IPS-18c (cell line): ENCODE measurements around the gene CD58.

ENCODE experiments used
- H3K4me3 ChIP-seq: 2 replicates; pipeline ENCODE4 v1.7.0; 2013; ENCODE audit warnings: low read depth, mild to moderate bottlenecking, low read length, moderate library complexity; ENCODE audit not compliant: insufficient read depth
- H3K9me3 ChIP-seq: one replicate; pipeline ENCODE4 v1.6.1; 2013; ENCODE audit warnings: mild to moderate bottlenecking, low read length, moderate library complexity; ENCODE audit not compliant: control insufficient read depth, insufficient read depth

CD58 gene

DNA sequence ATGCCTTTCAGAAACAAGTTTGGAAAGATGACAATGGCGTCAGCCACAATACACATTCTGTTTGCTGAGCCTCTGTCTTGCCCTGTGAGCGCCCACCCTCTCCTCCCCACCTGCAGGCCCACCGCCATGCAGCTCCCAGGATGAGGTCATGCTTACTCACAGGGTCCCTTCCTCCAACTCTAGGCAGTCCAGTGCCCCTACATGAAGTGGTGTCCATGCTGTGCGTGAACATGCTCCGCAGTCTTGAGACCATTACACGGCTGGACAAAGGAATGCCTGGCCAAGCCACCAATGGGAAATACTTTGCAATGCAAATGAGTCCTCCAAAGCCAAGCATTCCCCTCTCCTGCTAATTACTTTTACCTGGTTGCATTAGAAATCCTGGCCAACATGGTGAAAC lies 92.2 kb downstream of the CD58 start:
- H3K9me3 ChIP-seq: no peaks in the 10 kb centered on the region

GRCh38 chr1:116477429-116477828 lies 93.4 kb downstream of the CD58 start:
- H3K4me3 ChIP-seq: no peak overlapping the region
- no peaks in the 10 kb centered on the region for H3K9me3 ChIP-seq

More for the DNA sequence above, 92.2 kb downstream of the CD58 start:
- H3K4me3 ChIP-seq: no peak overlapping the region

- Histone ChIP-seq H3K4me3 (no peak overlapping the region), H3K9me3 (no peaks in the 10 kb centered on the region)
Measured at GRCh38 chr1:116476321-116476720, 94.5 kb downstream of the CD58 start.

- Histone ChIP-seq H3K9me3 (no peaks in the 10 kb centered on the region), H3K4me3 (no peak overlapping the region)
Measured at GRCh38 chr1:116475850-116476218, 95.0 kb downstream of the CD58 start.

GRCh38 chr1:116474921-116475849 lies 95.6 kb downstream of the CD58 start:
- no peaks in the 10 kb centered on the region for H3K9me3 ChIP-seq
- no peak overlapping the region for H3K4me3 ChIP-seq

DNA sequence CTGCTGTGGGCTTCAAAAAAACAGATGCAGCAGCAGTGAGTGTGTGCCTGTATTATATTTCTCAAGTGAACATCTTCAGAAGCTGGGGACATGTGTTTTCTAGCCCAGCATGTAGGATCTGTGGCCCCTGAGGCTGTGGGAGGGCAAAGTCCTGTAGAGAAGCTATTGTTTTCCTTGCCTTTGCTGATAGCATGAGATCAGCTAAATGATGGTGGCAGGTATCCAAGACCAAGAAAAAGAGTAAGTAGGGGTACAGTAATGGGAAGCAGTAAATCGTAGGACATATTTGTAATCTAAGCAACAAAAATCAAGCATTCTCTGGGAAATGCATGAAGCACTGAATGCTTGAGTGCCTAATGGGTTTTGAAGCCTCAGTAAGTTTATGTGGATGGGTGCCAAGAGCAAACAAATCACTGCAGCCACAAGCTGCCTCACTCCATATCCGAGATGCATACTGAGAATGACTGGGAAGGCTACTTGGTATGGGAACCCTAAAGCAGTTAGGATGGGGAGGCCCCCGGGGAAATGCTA lies 98.3 kb downstream of the CD58 start:
- Histone ChIP-seq H3K9me3 (no peaks in the 10 kb centered on the region), H3K4me3 (no peak overlapping the region)

GRCh38 chr1:116471241-116471640 lies 99.6 kb downstream of the CD58 start:
- Histone ChIP-seq H3K9me3 (no peaks in the 10 kb centered on the region), H3K4me3 (no peak overlapping the region)

- no peaks in the 10 kb centered on the region for H3K9me3 ChIP-seq
Measured at GRCh38 chr1:116470671-116471070, 100.2 kb downstream of the CD58 start.

DNA sequence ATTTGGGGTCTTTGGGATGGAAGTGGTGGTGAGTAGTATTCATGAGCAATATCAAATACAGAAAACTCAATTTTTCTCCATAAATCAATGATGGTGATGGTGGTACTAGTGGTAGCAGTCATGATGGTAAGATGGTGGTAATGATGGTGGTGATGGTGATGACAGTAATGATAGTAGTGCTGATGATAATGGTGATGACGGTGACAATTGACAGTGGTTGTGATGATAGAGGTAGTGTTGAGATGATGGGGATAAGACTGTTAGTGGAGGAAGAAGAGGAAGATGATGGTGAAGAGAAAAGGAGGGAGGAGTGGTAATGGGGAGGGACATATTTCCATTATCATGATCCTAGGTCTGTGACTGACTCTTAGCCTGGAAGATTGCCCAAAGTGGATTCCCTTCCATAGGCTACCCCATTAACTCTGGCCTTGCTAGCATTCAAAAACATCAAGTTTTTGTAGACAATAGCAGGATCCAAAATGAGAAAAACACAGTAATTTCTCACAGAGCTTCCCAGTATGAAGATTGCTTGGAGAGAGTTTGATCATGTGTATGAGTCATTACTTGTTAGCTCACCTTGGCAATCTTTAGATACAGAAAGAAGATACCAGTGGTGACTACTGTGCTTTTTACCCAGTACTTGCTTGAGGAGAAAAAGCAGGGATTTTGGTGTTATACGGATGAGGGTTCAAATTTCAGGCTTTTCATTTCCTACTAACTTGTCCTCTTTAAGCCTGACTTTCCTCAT lies 103.8 kb downstream of the CD58 start:
- H3K4me3 ChIP-seq: no peak overlapping the region

More at GRCh38 chr1:116470671-116471070, 100.2 kb downstream of the CD58 start:
- H3K4me3 ChIP-seq: no peak overlapping the region

DNA sequence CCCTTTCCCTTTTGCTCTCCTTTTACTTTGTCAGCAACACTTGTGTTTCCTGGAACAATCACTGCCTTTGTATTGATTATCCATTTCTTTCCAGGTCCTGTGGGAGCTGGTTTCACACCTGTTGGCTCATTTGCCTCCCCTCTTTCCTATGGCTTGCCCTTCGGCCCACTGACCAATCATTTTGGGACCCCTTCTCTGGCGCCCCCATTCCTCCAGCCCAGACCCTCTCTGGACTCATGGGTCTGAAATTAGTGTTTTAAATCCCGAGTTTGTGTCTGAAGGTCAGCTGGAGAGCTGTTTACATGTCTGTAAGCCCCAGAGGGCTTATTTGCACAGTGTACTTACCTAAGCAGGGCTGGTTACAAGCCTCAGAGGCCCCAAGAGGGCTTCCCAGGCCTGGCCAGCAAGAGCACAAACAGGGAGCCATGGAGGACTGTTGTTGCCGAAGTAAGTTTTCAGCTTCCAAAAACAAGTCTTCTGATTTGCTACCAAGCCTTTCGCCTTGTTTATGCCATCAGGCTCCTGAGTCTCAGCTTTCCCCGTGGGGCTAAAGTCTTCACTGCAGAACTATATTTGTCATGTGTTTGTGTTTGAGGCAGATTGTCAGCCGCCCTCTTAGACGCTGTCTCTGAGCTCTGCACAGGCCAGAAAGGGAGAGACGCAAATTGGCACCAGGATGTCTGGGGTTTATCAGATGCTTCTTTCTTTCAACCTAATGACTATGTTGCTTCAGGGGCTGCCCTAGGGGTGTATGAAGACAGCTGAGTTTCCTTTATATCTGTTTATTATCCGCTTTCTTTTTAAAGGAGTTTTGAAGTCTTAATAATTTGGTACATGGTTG lies 104.8 kb downstream of the CD58 start:
- no peaks in the 10 kb centered on the region for H3K9me3 ChIP-seq
- H3K4me3 ChIP-seq: no peak overlapping the region

More for the DNA sequence above, 103.8 kb downstream of the CD58 start:
- H3K9me3 ChIP-seq: no peaks in the 10 kb centered on the region

DNA sequence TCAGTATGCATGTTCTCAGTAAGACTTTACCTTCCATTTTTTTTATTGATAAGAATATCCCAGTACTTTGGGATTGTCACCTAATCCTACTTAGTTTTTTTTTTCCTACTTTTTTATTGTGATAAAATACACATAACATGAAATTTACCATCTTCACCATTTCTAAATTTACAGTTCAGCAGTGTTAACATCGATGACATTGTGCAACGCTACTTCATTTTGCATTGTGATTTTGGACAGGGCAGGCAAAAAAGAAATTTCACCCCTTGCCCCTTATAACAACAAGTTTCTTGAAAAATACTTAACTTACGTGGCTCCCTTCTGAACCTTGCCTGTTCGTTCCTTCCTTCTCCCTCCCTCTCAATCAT lies 105.4 kb downstream of the CD58 start:
- Histone ChIP-seq H3K9me3 (no peaks in the 10 kb centered on the region), H3K4me3 (no peak overlapping the region)
